RWPE2 (cell line): ENCODE measurements around the gene THSD4.
"Not testable (repeated sequence)": the region's sequence is repeated elsewhere in the genome, so short reads cannot be mapped to it uniquely, and the experiment has no call there.

ENCODE experiments used
- ATAC-seq: fragments of 200-7000 bp; cut with Tn5 transposase; 3 replicates; pipeline ENCODE4 v1.9.1; 2021; ENCODE audit warnings: low read depth
- DNase-seq: peaks from one replicate; pipeline ENCODE4 v3.0.0-alpha.2; 2020; ENCODE audit warnings: low spot score
- H3K27ac ChIP-seq: fragments of 450-650 bp; 2 replicates; pipeline ENCODE4 v1.5.1; 2017; ENCODE audit warnings: mild to moderate bottlenecking; ENCODE audit not compliant: poor library complexity, severe bottlenecking
- H3K27me3 ChIP-seq: fragments of 250-450 bp; sonication (Bioruptor Pico); 2 replicates; pipeline ENCODE4 v1.5.1; 2021; ENCODE audit warnings: mild to moderate bottlenecking, moderate library complexity; ENCODE audit not compliant: insufficient read depth, poor library complexity, severe bottlenecking
- H3K36me3 ChIP-seq: fragments of 250-450 bp; sonication (Bioruptor Pico); 2 replicates; pipeline ENCODE4 v1.5.1; 2020; ENCODE audit warnings: low read depth, mild to moderate bottlenecking, moderate library complexity
- H3K4me1 ChIP-seq: fragments of 250-450 bp; sonication (Bioruptor Pico); 2 replicates; pipeline ENCODE4 v1.5.1; 2021; ENCODE audit warnings: mild to moderate bottlenecking, moderate library complexity; ENCODE audit not compliant: insufficient read depth, poor library complexity, severe bottlenecking
- H3K4me3 ChIP-seq: fragments of 250-450 bp; sonication (Bioruptor Pico); 2 replicates; pipeline ENCODE4 v1.5.1; 2021; ENCODE audit warnings: mild to moderate bottlenecking, moderate library complexity; ENCODE audit not compliant: severe bottlenecking
- H3K9me3 ChIP-seq: fragments of 250-450 bp; sonication (Bioruptor Pico); 2 replicates; pipeline ENCODE4 v1.5.1; 2021; ENCODE audit warnings: mild to moderate bottlenecking, moderate library complexity; ENCODE audit not compliant: severe bottlenecking
- CTCF ChIP-seq: fragments of 450-650 bp; IDR thresholded peaks from one replicate; pipeline ENCODE4 v1.5.1; 2017; ENCODE audit warnings: mild to moderate bottlenecking, moderate library complexity; ENCODE audit not compliant: poor library complexity, severe bottlenecking

THSD4 gene

GRCh38 chr15:71201477-71201876 lies 86.2 kb downstream of the THSD4 start:
- TF ChIP-seq CTCF: no peak
- Histone ChIP-seq H3K27me3 (no peaks in the 10 kb centered on the region), H3K4me3 (no peak overlapping the region), H3K9me3 (no peaks in the 10 kb centered on the region), H3K4me1 (no peaks in the 10 kb centered on the region), H3K36me3 (no peaks in the 10 kb centered on the region; the same call in 1 of the 2 replicates), H3K27ac (no peak overlapping the region)
- DNase-seq: no peak
- no peak for ATAC-seq

- TF ChIP-seq CTCF: no peak
- no peaks in the 10 kb centered on the region for H3K9me3 ChIP-seq
- no peak overlapping the region for H3K27ac ChIP-seq
- peaks cover 4% of the 10 kb centered on the region for H3K36me3 ChIP-seq
- H3K4me1 ChIP-seq: no peaks in the 10 kb centered on the region
- H3K27me3 ChIP-seq: no peaks in the 10 kb centered on the region
- no peak for ATAC-seq
- no peak for DNase-seq
- no peak overlapping the region for H3K4me3 ChIP-seq
These were observed 87.4 kb downstream of the THSD4 start for GRCh38 chr15:71202712-71203111.

- TF ChIP-seq CTCF: no peak
- no peaks in the 10 kb centered on the region for H3K4me1 ChIP-seq
- ATAC-seq: no peak
These were observed 88.6 kb downstream of the THSD4 start for GRCh38 chr15:71203586-71204474.

GRCh38 chr15:71207141-71207540 lies 91.9 kb downstream of the THSD4 start:
- no peak for TF ChIP-seq CTCF
- Histone ChIP-seq H3K4me3 (no peak overlapping the region), H3K4me1 (no peaks in the 10 kb centered on the region), H3K9me3 (no peaks in the 10 kb centered on the region), H3K27me3 (no peaks in the 10 kb centered on the region), H3K36me3 (peaks cover 22% of the 10 kb centered on the region), H3K27ac (no peak overlapping the region)
- DNase-seq (no peak), ATAC-seq (no peak)

More at GRCh38 chr15:71203586-71204474, 88.6 kb downstream of the THSD4 start:
- Histone ChIP-seq H3K27ac (no peak overlapping the region), H3K9me3 (no peaks in the 10 kb centered on the region), H3K4me3 (no peak overlapping the region), H3K27me3 (no peaks in the 10 kb centered on the region), H3K36me3 (peaks cover 8% of the 10 kb centered on the region)
- no peak for DNase-seq

- Histone ChIP-seq H3K9me3 (no peaks in the 10 kb centered on the region), H3K4me1 (no peaks in the 10 kb centered on the region), H3K27me3 (no peaks in the 10 kb centered on the region), H3K4me3 (no peak overlapping the region), H3K36me3 (peaks cover 62% of the 10 kb centered on the region), H3K27ac (no peak overlapping the region)
- ATAC-seq: no peak
- DNase-seq: no peak
- TF ChIP-seq CTCF: no peak
These were observed 96.9 kb downstream of the THSD4 start for GRCh38 chr15:71212146-71212545.

GRCh38 chr15:71213943-71214342 lies 98.7 kb downstream of the THSD4 start:
- not testable (repeated sequence) for H3K4me3 ChIP-seq, DNase-seq, ATAC-seq, H3K27ac ChIP-seq, H3K4me1 ChIP-seq, H3K9me3 ChIP-seq, H3K27me3 ChIP-seq
- peaks cover 70% of the 10 kb centered on the region for H3K36me3 ChIP-seq
